Brain microvascular endothelial cell (primary cell): ENCODE results near the gene KCNJ2.

ENCODE experiments used
- DNase-seq: peaks from one replicate; pipeline ENCODE4 v3.0.0-alpha.2; 2020
- H3K27ac ChIP-seq: fragments of 250-450 bp; sonication (Bioruptor Pico); 2 replicates; pipeline ENCODE4 v1.5.1; 2020; ENCODE audit warnings: mild to moderate bottlenecking, moderate library complexity
- H3K27me3 ChIP-seq: fragments of 250-450 bp; sonication (Bioruptor Pico); replicated peaks from 2 replicates; pipeline ENCODE4 v1.5.1; 2020; ENCODE audit warnings: mild to moderate bottlenecking
- H3K36me3 ChIP-seq: fragments of 250-450 bp; sonication (Bioruptor Pico); replicated peaks from 2 replicates; pipeline ENCODE4 v1.5.1; 2020; ENCODE audit warnings: mild to moderate bottlenecking
- H3K4me3 ChIP-seq: 2 replicates; pipeline ENCODE4 v1.5.1; 2011; ENCODE audit warnings: low read depth, mild to moderate bottlenecking, control low read depth, low read length, moderate library complexity
- CTCF ChIP-seq: IDR thresholded peaks from 2 replicates; pipeline ENCODE4 v1.5.1; 2011; ENCODE audit warnings: low read depth, mild to moderate bottlenecking, moderate library complexity, low read length, control low read depth, inconsistent platforms; ENCODE audit errors: missing control alignments
- in situ Hi-C: cut with HindIII; loops from 2 replicates; pipeline ENCODE4 v1.10.0; 2017; ENCODE audit warnings: low sequenced_read_pairs, low pct_ligation_motif_present

Gene KCNJ2

GRCh38 chr17:70183508-70183907 lies 14.2 kb downstream of the KCNJ2 start:
- H3K27me3 ChIP-seq, result no peaks in the 10 kb centered on the region
- no peaks in the 10 kb centered on the region for H3K36me3 ChIP-seq
- no peak overlapping the region for H3K4me3 ChIP-seq
- TF ChIP-seq CTCF, result no peak
- no peak for DNase-seq
- in situ Hi-C loops, result no loop called here
- H3K27ac ChIP-seq, result no peak overlapping the region

- Histone ChIP-seq H3K4me3 (no peak overlapping the region), H3K36me3 (no peaks in the 10 kb centered on the region), H3K27ac (no peak overlapping the region), H3K27me3 (no peaks in the 10 kb centered on the region)
- in situ Hi-C loops, result no loop called here
- no peak for DNase-seq
- TF ChIP-seq CTCF, result no peak
Measured at GRCh38 chr17:70184207-70184606, 14.9 kb downstream of the KCNJ2 start.

GRCh38 chr17:70184770-70185169 lies 15.4 kb downstream of the KCNJ2 start:
- H3K4me3 ChIP-seq, result no peak overlapping the region
- H3K27ac ChIP-seq, result no peak overlapping the region
- no peak for TF ChIP-seq CTCF
- in situ Hi-C loops, result no loop called here
- no peaks in the 10 kb centered on the region for H3K36me3 ChIP-seq
- H3K27me3 ChIP-seq, result no peaks in the 10 kb centered on the region
- peak; percentile 55 for DNase-seq

- no peak for DNase-seq
- no peak overlapping the region for H3K27ac ChIP-seq
- H3K4me3 ChIP-seq, result no peak overlapping the region
- H3K36me3 ChIP-seq, result no peaks in the 10 kb centered on the region
- in situ Hi-C loops, result no loop called here
- H3K27me3 ChIP-seq, result no peaks in the 10 kb centered on the region
- no peak for TF ChIP-seq CTCF
Measured at GRCh38 chr17:70185285-70185684, 16.0 kb downstream of the KCNJ2 start.

- H3K27ac ChIP-seq, result no peak overlapping the region
- no peak for TF ChIP-seq CTCF
- no peaks in the 10 kb centered on the region for H3K36me3 ChIP-seq
- DNase-seq, result peak; percentile 8
- H3K4me3 ChIP-seq, result no peak overlapping the region
- in situ Hi-C loops, result no loop called here
- H3K27me3 ChIP-seq, result no peaks in the 10 kb centered on the region
Measured at GRCh38 chr17:70187383-70187782, 18.1 kb downstream of the KCNJ2 start.

GRCh38 chr17:70190959-70191805 lies 21.9 kb downstream of the KCNJ2 start:
- H3K27ac ChIP-seq, result no peak overlapping the region
- no peak for DNase-seq
- no peaks in the 10 kb centered on the region for H3K27me3 ChIP-seq
- no peak overlapping the region for H3K4me3 ChIP-seq
- TF ChIP-seq CTCF, result no peak
- in situ Hi-C loops, result no loop called here
- no peaks in the 10 kb centered on the region for H3K36me3 ChIP-seq
